Choroid plexus epithelial cell (primary cell): Measurements from ENCODE around the gene SCAPER.

Experiments
- DNase-seq: peaks from one replicate; pipeline ENCODE4 v3.0.0-alpha.2; 2010; ENCODE audit warnings: low read depth
- H3K4me3 ChIP-seq: 2 replicates; pipeline ENCODE4 v1.5.1; 2011; ENCODE audit warnings: low read depth, mild to moderate bottlenecking, control low read depth, low read length, moderate library complexity
- TF ChIP-seq, protein P1 (sequence below): conservative IDR thresholded peaks from 2 replicates; pipeline ENCODE4 v1.5.1; 2011; ENCODE audit warnings: low read depth, mild to moderate bottlenecking, control low read depth, inconsistent platforms, low read length, moderate library complexity

SCAPER gene

GRCh38 chr15:76868740-76869139, 36.4 kb downstream of the SCAPER start:
- DNase-seq = no peak
- TF ChIP-seq, protein P1, sequence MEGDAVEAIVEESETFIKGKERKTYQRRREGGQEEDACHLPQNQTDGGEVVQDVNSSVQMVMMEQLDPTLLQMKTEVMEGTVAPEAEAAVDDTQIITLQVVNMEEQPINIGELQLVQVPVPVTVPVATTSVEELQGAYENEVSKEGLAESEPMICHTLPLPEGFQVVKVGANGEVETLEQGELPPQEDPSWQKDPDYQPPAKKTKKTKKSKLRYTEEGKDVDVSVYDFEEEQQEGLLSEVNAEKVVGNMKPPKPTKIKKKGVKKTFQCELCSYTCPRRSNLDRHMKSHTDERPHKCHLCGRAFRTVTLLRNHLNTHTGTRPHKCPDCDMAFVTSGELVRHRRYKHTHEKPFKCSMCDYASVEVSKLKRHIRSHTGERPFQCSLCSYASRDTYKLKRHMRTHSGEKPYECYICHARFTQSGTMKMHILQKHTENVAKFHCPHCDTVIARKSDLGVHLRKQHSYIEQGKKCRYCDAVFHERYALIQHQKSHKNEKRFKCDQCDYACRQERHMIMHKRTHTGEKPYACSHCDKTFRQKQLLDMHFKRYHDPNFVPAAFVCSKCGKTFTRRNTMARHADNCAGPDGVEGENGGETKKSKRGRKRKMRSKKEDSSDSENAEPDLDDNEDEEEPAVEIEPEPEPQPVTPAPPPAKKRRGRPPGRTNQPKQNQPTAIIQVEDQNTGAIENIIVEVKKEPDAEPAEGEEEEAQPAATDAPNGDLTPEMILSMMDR = no peak
- no peak overlapping the region for H3K4me3 ChIP-seq

- TF ChIP-seq, protein P1 = peak; percentile 65
- DNase-seq = peak; percentile 70
Measured at GRCh38 chr15:76866716-76867321, 38.3 kb downstream of the SCAPER start.

DNA sequence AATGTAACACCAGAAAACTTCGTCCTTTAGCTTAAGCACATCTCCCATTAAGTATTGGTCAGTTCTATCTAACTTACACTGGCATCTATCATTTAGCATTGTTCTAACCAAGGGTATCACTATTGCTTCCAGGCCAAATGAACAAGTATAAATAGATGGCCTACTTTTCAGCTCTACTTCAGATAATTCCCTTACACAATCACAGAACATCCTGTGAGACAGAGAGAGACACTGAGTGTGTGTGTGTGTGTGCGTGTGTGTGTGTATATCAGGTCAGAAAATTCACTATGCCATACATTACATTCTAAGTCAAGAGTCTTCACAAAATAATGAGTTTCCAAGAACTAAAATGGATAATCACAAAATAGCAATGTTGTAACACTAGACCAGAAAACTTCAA, 39.1 kb downstream of the SCAPER start:
- TF ChIP-seq, protein P1 = no peak
- peak; percentile 59 for DNase-seq
- H3K4me3 ChIP-seq = no peak overlapping the region

More at GRCh38 chr15:76866716-76867321, 38.3 kb downstream of the SCAPER start:
- no peak overlapping the region for H3K4me3 ChIP-seq

DNA sequence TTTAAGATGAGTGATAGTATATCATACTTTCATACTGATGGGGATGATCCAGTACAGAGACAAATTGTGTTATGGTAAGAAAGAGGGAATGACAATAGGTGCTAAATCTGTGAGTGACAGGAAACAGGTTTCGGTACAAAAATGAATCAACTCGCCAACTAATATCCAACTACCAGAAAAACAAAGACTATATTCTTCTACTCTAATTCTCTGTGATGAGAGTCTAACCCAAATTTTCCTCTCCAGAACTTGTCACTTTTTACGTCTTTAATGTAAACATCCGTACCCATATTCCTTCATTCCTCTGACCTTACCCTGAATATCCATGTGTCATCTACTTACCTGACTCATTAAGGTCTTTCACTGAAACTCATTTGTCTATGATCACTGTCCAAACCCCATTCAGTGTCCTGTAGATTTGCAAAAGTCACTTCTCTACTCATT, 39.6 kb downstream of the SCAPER start:
- H3K4me3 ChIP-seq = no peak overlapping the region
- no peak for DNase-seq
- TF ChIP-seq, protein P1 = no peak

DNA sequence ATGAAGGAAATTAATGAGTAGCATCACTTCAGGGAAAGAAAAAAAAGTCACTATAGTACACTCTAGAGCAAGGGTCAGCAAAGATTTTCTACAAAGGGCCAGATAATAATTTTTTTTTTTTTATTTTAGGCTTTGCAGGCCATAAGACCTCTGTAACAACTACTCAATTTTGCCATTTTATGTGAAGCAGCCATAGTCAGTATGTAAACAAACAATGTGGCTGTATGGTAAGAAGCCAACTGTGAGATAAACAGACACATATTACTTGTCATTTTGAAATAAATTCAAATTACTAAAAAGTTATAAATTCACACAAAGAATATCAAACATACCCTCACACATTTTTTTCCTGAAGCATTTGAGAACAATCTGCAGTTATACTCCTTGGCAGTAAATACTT, 40.6 kb downstream of the SCAPER start:
- no peak overlapping the region for H3K4me3 ChIP-seq
- TF ChIP-seq, protein P1 = no peak
- DNase-seq = no peak

- H3K4me3 ChIP-seq = no peak overlapping the region
- TF ChIP-seq, protein P1 = no peak
- no peak for DNase-seq
Measured at GRCh38 chr15:76863693-76864092, 41.4 kb downstream of the SCAPER start.

DNA sequence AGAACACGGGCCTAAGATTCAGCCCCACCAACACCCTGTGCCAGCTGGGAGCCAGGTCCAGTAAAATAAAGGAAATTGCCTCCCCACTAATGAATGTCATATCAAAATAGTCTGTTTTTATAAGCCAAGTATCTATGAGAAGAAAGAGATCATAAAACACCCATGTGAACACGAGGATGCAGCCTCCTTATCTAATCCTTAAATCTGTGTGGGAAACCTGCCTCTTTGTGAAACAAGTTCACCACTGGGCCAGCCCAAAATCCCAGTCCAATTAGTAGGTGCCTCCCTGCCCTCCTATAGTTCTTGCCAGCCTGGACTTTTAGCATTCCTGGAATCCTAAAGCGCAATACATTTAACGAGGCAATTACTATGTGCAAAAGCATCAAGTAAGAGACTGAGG, 42.0 kb downstream of the SCAPER start:
- DNase-seq = no peak
- H3K4me3 ChIP-seq = no peak overlapping the region
- TF ChIP-seq, protein P1 = no peak
